AG10803 (cell line): ENCODE results near the gene THSD4.

Experiments
- DNase-seq: peaks from one replicate; pipeline ENCODE4 v3.0.0; 2010; ENCODE audit warnings: low read depth
- H3K4me3 ChIP-seq: 2 replicates; pipeline ENCODE4 v1.5.1; 2011; ENCODE audit warnings: mild to moderate bottlenecking, low read length, control low read depth
- TF ChIP-seq, protein P1 (sequence below): conservative IDR thresholded peaks from 2 replicates; pipeline ENCODE4 v1.5.1; 2011; ENCODE audit warnings: mild to moderate bottlenecking, low read length, control low read depth, inconsistent platforms

Gene THSD4

GRCh38 chr15:71804695-71805470 is 689.6 kb downstream of the THSD4 start:
- no peak for DNase-seq
- TF ChIP-seq, protein P1, sequence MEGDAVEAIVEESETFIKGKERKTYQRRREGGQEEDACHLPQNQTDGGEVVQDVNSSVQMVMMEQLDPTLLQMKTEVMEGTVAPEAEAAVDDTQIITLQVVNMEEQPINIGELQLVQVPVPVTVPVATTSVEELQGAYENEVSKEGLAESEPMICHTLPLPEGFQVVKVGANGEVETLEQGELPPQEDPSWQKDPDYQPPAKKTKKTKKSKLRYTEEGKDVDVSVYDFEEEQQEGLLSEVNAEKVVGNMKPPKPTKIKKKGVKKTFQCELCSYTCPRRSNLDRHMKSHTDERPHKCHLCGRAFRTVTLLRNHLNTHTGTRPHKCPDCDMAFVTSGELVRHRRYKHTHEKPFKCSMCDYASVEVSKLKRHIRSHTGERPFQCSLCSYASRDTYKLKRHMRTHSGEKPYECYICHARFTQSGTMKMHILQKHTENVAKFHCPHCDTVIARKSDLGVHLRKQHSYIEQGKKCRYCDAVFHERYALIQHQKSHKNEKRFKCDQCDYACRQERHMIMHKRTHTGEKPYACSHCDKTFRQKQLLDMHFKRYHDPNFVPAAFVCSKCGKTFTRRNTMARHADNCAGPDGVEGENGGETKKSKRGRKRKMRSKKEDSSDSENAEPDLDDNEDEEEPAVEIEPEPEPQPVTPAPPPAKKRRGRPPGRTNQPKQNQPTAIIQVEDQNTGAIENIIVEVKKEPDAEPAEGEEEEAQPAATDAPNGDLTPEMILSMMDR, result no peak
- H3K4me3 ChIP-seq, result no peak overlapping the region

- DNase-seq, result peak; percentile 12
- TF ChIP-seq, protein P1, result no peak
- H3K4me3 ChIP-seq, result no peak overlapping the region
Measured at GRCh38 chr15:71806452-71806931, 691.2 kb downstream of the THSD4 start.

GRCh38 chr15:71807125-71807629 is 691.9 kb downstream of the THSD4 start:
- TF ChIP-seq, protein P1, result no peak
- DNase-seq, result no peak
- no peak overlapping the region for H3K4me3 ChIP-seq

DNA sequence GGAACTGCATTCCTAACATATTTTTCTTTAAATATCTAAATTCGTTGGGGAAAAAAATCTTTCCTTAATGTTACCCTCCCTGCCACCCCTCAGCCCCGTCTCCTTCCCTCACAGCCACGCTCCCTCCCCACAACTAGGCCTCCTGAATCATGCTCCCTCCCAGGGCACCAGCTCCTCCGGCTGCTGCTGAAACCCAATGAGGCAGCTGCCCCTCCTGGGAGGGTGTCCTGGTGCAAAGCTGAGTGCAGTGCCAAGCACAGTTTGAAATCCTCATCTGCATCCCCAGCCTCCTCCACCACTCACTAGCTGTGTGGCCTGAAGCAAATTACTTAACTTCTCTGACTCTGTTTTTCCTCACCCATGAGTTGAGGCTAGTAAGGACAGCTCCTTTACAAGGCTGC is 692.4 kb downstream of the THSD4 start:
- peak; percentile 9 for DNase-seq
- TF ChIP-seq, protein P1, result no peak
- H3K4me3 ChIP-seq, result no peak overlapping the region

DNA sequence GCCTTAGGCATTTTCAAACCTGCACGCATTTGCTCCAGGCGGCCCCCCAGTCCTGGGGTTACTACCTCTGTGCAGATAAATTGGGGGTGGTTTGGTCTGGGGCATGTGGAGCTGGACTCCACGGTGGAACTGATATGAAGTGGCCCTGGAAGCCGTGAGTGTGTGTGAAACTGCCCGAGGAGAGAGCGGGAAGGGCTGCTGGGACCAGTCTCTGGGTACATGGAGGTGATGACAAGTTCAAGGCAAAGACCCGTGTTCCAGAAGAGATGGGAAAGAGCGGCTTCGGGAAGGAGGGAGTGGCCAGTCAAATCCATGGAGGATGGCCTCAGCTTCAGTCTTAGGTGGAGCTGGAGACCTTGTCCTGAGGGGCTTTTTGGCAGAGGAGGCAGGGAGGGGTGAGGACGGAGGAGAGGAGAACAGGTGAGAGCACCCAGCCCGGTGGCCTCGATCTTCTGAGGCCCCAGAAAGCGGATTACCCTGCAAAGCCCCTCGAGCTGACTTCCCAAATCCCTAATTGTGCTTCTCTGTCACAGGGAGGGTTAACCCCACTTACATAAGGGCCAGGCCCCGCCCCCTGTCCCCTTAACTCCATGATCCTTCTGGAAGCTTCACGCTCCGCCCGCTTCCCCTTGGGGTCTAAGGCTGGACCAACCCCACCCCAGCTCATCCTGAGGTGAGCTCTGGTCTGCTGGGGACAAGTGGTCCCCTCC is 693.2 kb downstream of the THSD4 start:
- TF ChIP-seq, protein P1, result no peak
- DNase-seq, result no peak
- H3K4me3 ChIP-seq, result no peak overlapping the region

DNA sequence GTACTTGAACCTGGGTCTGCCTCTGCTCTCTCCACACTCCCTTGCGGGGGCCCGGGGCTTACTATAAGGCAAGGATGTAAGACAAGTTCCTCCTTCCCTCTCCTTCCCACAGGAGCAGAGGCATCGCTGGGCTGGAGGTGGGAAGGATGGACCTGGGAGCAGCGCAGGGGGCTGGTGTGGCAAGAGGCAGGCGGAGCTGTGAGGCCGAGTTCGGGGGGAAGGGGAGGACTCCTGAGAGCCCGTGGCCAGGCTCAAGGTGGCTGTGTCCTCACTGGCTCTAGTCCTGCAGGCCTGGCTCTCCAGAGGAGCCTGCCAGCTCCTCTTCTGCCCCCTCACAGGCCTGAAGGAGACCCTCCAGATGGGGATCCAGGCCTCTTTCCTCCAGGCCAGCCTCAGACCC is 694.1 kb downstream of the THSD4 start:
- DNase-seq, result no peak
- TF ChIP-seq, protein P1, result no peak
- H3K4me3 ChIP-seq, result no peak overlapping the region
